Keratinocyte (primary cell): ENCODE results near the gene PRR36. TPM values are rescaled to one million over a fixed set of nuclear protein-coding genes. Genes with fewer than 3 reads are reported as not detected.

Experiments used
- DNase-seq: peaks from one replicate; pipeline ENCODE4 v3.0.0-alpha.2; 2011; ENCODE audit warnings: low read depth, missing footprints, low spot score
- FAIRE-seq: peaks from 2 replicates; lab custom pipeline; 2011; peaks lifted over from hg19 to GRCh38; lab: Jason Lieb, UNC
- H2AFZ ChIP-seq: 2 replicates; pipeline ENCODE4 v1.6.0; 2012; ENCODE audit warnings: low read length, control low read depth, inconsistent platforms; ENCODE audit not compliant: control insufficient read depth
- H3K27ac ChIP-seq: 2 replicates; pipeline ENCODE4 v1.5.1; 2011; ENCODE audit warnings: low read length; ENCODE audit not compliant: control insufficient read depth, insufficient read depth
- H3K27me3 ChIP-seq: 3 replicates; pipeline ENCODE4 v1.6.0; 2011; ENCODE audit warnings: low read length; ENCODE audit not compliant: control insufficient read depth, insufficient read depth; ENCODE audit errors: extremely low read depth
- H3K36me3 ChIP-seq, 2 experiments: 2 replicates in 1 of 2; 3 replicates in 1 of 2; pipeline ENCODE4 v1.5.1; 2011; ENCODE audit warnings: low read length in 2 of 2, mild to moderate bottlenecking in 1 of 2; ENCODE audit not compliant: control insufficient read depth in 2 of 2, insufficient read depth in 2 of 2; ENCODE audit errors: extremely low read depth in 1 of 2
- H3K4me1 ChIP-seq: 3 replicates; pipeline ENCODE4 v1.5.1; 2011; ENCODE audit warnings: low read length; ENCODE audit not compliant: control insufficient read depth, insufficient read depth; ENCODE audit errors: extremely low read depth
- H3K4me2 ChIP-seq: 3 replicates; pipeline ENCODE4 v1.6.0; 2011; ENCODE audit warnings: low read depth, low read length; ENCODE audit not compliant: control insufficient read depth, insufficient read depth; ENCODE audit errors: extremely low read depth
- H3K4me3 ChIP-seq, 3 experiments: fragments of 200-600 bp in 1 of 3; sonication (generic) in 1 of 3; 2 replicates in 2 of 3; 3 replicates in 1 of 3; pipeline ENCODE4 v1.5.1; 2011 to 2016; ENCODE audit warnings: low read length in 3 of 3, mild to moderate bottlenecking in 3 of 3, control low read depth in 2 of 3, inconsistent platforms in 1 of 3, low read depth in 1 of 3, mixed read lengths in 1 of 3, mixed run types in 1 of 3, moderate library complexity in 1 of 3; ENCODE audit not compliant: control insufficient read depth in 2 of 3, insufficient read depth in 2 of 3; ENCODE audit errors: extremely low read depth in 1 of 3
- H3K79me2 ChIP-seq: 2 replicates; pipeline ENCODE4 v1.6.0; 2012; ENCODE audit warnings: low read length; ENCODE audit not compliant: control insufficient read depth, insufficient read depth
- H3K9ac ChIP-seq: 3 replicates; pipeline ENCODE4 v1.6.0; 2011; ENCODE audit warnings: low read length; ENCODE audit not compliant: control insufficient read depth, insufficient read depth; ENCODE audit errors: extremely low read depth
- H3K9me1 ChIP-seq: 3 replicates; pipeline ENCODE4 v1.6.0; 2011; ENCODE audit warnings: low read length; ENCODE audit not compliant: control insufficient read depth, insufficient read depth; ENCODE audit errors: extremely low read depth
- H3K9me3 ChIP-seq: 2 replicates; pipeline ENCODE4 v1.5.1; 2012; ENCODE audit warnings: low read depth, low read length; ENCODE audit not compliant: control insufficient read depth
- H4K20me1 ChIP-seq: 3 replicates; pipeline ENCODE4 v1.6.0; 2011; ENCODE audit warnings: low read length; ENCODE audit not compliant: control insufficient read depth, insufficient read depth; ENCODE audit errors: extremely low read depth
- CTCF ChIP-seq, 3 experiments: IDR thresholded peaks in 1 of 3; conservative IDR thresholded peaks in 1 of 3; optimal IDR thresholded peaks in 1 of 3; 2 replicates in 2 of 3; 3 replicates in 1 of 3; pipeline versions ENCODE3 to v1.5.1; 2011; ENCODE audit warnings: low read length in 3 of 3, mild to moderate bottlenecking in 3 of 3, moderate library complexity in 2 of 3, control low read depth in 1 of 3, inconsistent platforms in 1 of 3; ENCODE audit not compliant: insufficient read depth in 2 of 3; ENCODE audit errors: extremely low read depth in 1 of 3
- EZH2 ChIP-seq: IDR thresholded peaks from one replicate; pipeline ENCODE4 v1.6.1; 2012; ENCODE audit warnings: inconsistent platforms, mild to moderate bottlenecking, low read length, moderate library complexity
- dilution Hi-C: fragments of 300-500 bp; cut with MboI; formaldehyde crosslinking; loops from one replicate; pipeline ENCODE4 v1.7.0; 2020; ENCODE audit warnings: low sequenced_read_pairs; ENCODE audit not compliant: extremely low pct_ligation_motif_present
- polyA plus RNA-seq, 5 experiments: library from polyadenylated mRNA; depleted of rRNA in 3 of 5; stranded (reverse) in 3 of 5; stranded (forward) in 1 of 5; unstranded in 1 of 5; fragments of >200 nt; gene quantifications; 1 replicate in 1 of 5; 2 replicates in 3 of 5; 3 replicates in 1 of 5; pipeline versions ENCODE4 v1.2.1 to v1.2.3, GENCODE V29; 2011 to 2012; ENCODE audit warnings: missing spikeins in 2 of 5, low read depth in 1 of 5, low replicate concordance in 1 of 5

Gene PRR36
- polyA plus RNA-seq, 1 donor (not counting 4 experiments of a cell fraction or from before 2014, with no cell fraction given): not detected

- no peak for FAIRE-seq
- TF ChIP-seq CTCF (optimal IDR thresholded peaks at IDR 0.05 in 1 of 3, IDR thresholded peaks at IDR 0.05 in 1 of 3, conservative IDR thresholded peaks at IDR 0.05 in 1 of 3; ENCODE audit: extremely low read depth in 1 of 3, insufficient read depth in 2 of 3, low read length in 3 of 3): no peak
- no peak for TF ChIP-seq EZH2
Measured at GRCh38 chr19:7846155-7846646, 28.0 kb downstream of the PRR36 start.

GRCh38 chr19:7845390-7846154, 28.6 kb downstream of the PRR36 start:
- TF ChIP-seq CTCF (optimal IDR thresholded peaks at IDR 0.05 in 1 of 3, IDR thresholded peaks at IDR 0.05 in 1 of 3, conservative IDR thresholded peaks at IDR 0.05 in 1 of 3; ENCODE audit: extremely low read depth in 1 of 3, insufficient read depth in 2 of 3, low read length in 3 of 3) (no peak), EZH2 (no peak)
- dilution Hi-C loops: no loop called here
- no peaks in the 10 kb centered on the region for H3K27me3 ChIP-seq
- no peaks in the 10 kb centered on the region for H3K9me1 ChIP-seq
- H3K27ac ChIP-seq: no peak overlapping the region
- no peaks in the 10 kb centered on the region for H3K36me3 ChIP-seq
- no peak overlapping the region for H3K4me3 ChIP-seq
- no peak overlapping the region for H2AFZ ChIP-seq
- DNase-seq (no peak), FAIRE-seq (no peak)
- H3K9me3 ChIP-seq: no peaks in the 10 kb centered on the region
- H3K4me1 ChIP-seq: peaks cover 7% of the 10 kb centered on the region
- H4K20me1 ChIP-seq: no peaks in the 10 kb centered on the region
- H3K4me2 ChIP-seq: no peak overlapping the region
- H3K9ac ChIP-seq: no peak overlapping the region
- peaks cover 3% of the 10 kb centered on the region for H3K79me2 ChIP-seq

More at GRCh38 chr19:7846155-7846646, 28.0 kb downstream of the PRR36 start:
- H3K36me3 ChIP-seq: no peaks in the 10 kb centered on the region
- H3K27me3 ChIP-seq: no peaks in the 10 kb centered on the region
- dilution Hi-C loops: no loop called here
- no peaks in the 10 kb centered on the region for H3K9me1 ChIP-seq
- H3K9me3 ChIP-seq: no peaks in the 10 kb centered on the region
- H3K4me3 ChIP-seq: no peak overlapping the region
- H4K20me1 ChIP-seq: no peaks in the 10 kb centered on the region
- no peaks in the 10 kb centered on the region for H3K79me2 ChIP-seq
- DNase-seq: no peak
- peaks cover 10% of the 10 kb centered on the region for H3K4me1 ChIP-seq
- H3K4me2 ChIP-seq: no peak overlapping the region
- no peak overlapping the region for H2AFZ ChIP-seq
- H3K27ac ChIP-seq: no peak overlapping the region
- no peak overlapping the region for H3K9ac ChIP-seq
